GM12865 (cell line): ENCODE data around the gene PLEKHA5.

Experiments used
- DNase-seq: peaks from one replicate; pipeline ENCODE4 v3.0.0; 2010; ENCODE audit warnings: low read depth
- H3K4me3 ChIP-seq: 2 replicates; pipeline ENCODE4 v1.5.1; 2011; ENCODE audit warnings: mild to moderate bottlenecking, low read depth, low read length, control low read depth
- CTCF ChIP-seq: IDR thresholded peaks from 2 replicates; pipeline ENCODE4 v1.5.1; 2011; ENCODE audit warnings: low read length, control low read depth, low read depth, inconsistent platforms; ENCODE audit not compliant: insufficient read depth; ENCODE audit errors: missing control alignments

Gene PLEKHA5

GRCh38 chr12:19110221-19110940, 19.2 kb upstream of the PLEKHA5 start:
- no peak overlapping the region for H3K4me3 ChIP-seq
- TF ChIP-seq CTCF = no peak
- no peak for DNase-seq

GRCh38 chr12:19113464-19113863, 16.1 kb upstream of the PLEKHA5 start:
- TF ChIP-seq CTCF = no peak
- DNase-seq = no peak
- H3K4me3 ChIP-seq = no peak overlapping the region

GRCh38 chr12:19115285-19115684, 14.2 kb upstream of the PLEKHA5 start:
- no peak overlapping the region for H3K4me3 ChIP-seq
- no peak for TF ChIP-seq CTCF
- peak; percentile 16 for DNase-seq

- TF ChIP-seq CTCF = no peak
- DNase-seq = no peak
- no peak overlapping the region for H3K4me3 ChIP-seq
Observed at GRCh38 chr12:19119440-19119839, 10.1 kb upstream of the PLEKHA5 start.

GRCh38 chr12:19120795-19121194, 8.7 kb upstream of the PLEKHA5 start:
- DNase-seq = no peak
- no peak overlapping the region for H3K4me3 ChIP-seq
- TF ChIP-seq CTCF = no peak

GRCh38 chr12:19121449-19122018, 8.0 kb upstream of the PLEKHA5 start:
- DNase-seq = no peak
- H3K4me3 ChIP-seq = no peak overlapping the region
- no peak for TF ChIP-seq CTCF

- no peak for TF ChIP-seq CTCF
- no peak overlapping the region for H3K4me3 ChIP-seq
- peak; percentile 34 for DNase-seq
Observed at GRCh38 chr12:19125325-19125724, 4.2 kb upstream of the PLEKHA5 start.
